Bronchial epithelial cell (primary cell): ENCODE data around the gene PLS1. TPM values are rescaled to one million over a fixed set of nuclear protein-coding genes. Genes with fewer than 3 reads are reported as not detected.
"Not testable (repeated sequence)": the region's sequence is repeated elsewhere in the genome, so short reads cannot be mapped to it uniquely, and the experiment has no call there.

Experiments
- DNase-seq: peaks from one replicate; pipeline ENCODE4 v3.0.0-alpha.2; 2010; ENCODE audit warnings: low read depth
- FAIRE-seq: peaks from 2 replicates; lab custom pipeline; 2011; peaks lifted over from hg19 to GRCh38; lab: Jason Lieb, UNC
- H3K27me3 ChIP-seq: 2 replicates; pipeline ENCODE4 v1.5.1; 2011; ENCODE audit warnings: low read length; ENCODE audit not compliant: control insufficient read depth, insufficient read depth
- H3K36me3 ChIP-seq: 2 replicates; pipeline ENCODE4 v1.5.1; 2011; ENCODE audit warnings: low read length; ENCODE audit not compliant: control insufficient read depth, insufficient read depth
- H3K4me3 ChIP-seq: 2 replicates; pipeline ENCODE4 v1.5.1; 2011; ENCODE audit warnings: mild to moderate bottlenecking, low read depth, low read length, control low read depth
- CTCF ChIP-seq: IDR thresholded peaks from 2 replicates; pipeline ENCODE4 v1.5.1; 2011; ENCODE audit warnings: mild to moderate bottlenecking, moderate library complexity, low read length, control low read depth, inconsistent platforms; ENCODE audit not compliant: insufficient read depth, severe bottlenecking
- total RNA-seq: library from RNA; depleted of rRNA; stranded (reverse); fragments of >200 nt; gene quantifications from 2 replicates; pipeline ENCODE4 v1.2.1, GENCODE V29; 2014

PLS1 gene
- total RNA-seq, 1 donor from 2014 or later = 17.1 TPM

- TF ChIP-seq CTCF = no peak
- Histone ChIP-seq H3K27me3 (no peaks in the 10 kb centered on the region), H3K4me3 (no peak overlapping the region), H3K36me3 (no peaks in the 10 kb centered on the region)
- DNase-seq (no peak), FAIRE-seq (no peak)
Observed at GRCh38 chr3:142601713-142602112, 5.5 kb downstream of the PLS1 start.

GRCh38 chr3:142602619-142603385, 6.6 kb downstream of the PLS1 start:
- FAIRE-seq (no peak), DNase-seq (no peak)
- no peak for TF ChIP-seq CTCF
- H3K27me3 ChIP-seq = no peaks in the 10 kb centered on the region
- H3K4me3 ChIP-seq = no peak overlapping the region
- H3K36me3 ChIP-seq = no peaks in the 10 kb centered on the region

GRCh38 chr3:142603386-142603705, 7.2 kb downstream of the PLS1 start:
- H3K27me3 ChIP-seq, H3K36me3 ChIP-seq, DNase-seq, H3K4me3 ChIP-seq, FAIRE-seq: not testable (repeated sequence)

GRCh38 chr3:142604940-142605339, 8.7 kb downstream of the PLS1 start:
- Histone ChIP-seq H3K27me3 (no peaks in the 10 kb centered on the region), H3K4me3 (no peak overlapping the region), H3K36me3 (no peaks in the 10 kb centered on the region)
- no peak for TF ChIP-seq CTCF
- no peak for FAIRE-seq
- no peak for DNase-seq

- TF ChIP-seq CTCF = no peak
- Histone ChIP-seq H3K4me3 (no peak overlapping the region), H3K36me3 (no peaks in the 10 kb centered on the region), H3K27me3 (no peaks in the 10 kb centered on the region)
- FAIRE-seq (no peak), DNase-seq (no peak)
Observed at GRCh38 chr3:142608631-142609030, 12.4 kb downstream of the PLS1 start.

- Histone ChIP-seq H3K36me3 (no peaks in the 10 kb centered on the region), H3K4me3 (no peak overlapping the region), H3K27me3 (no peaks in the 10 kb centered on the region)
- TF ChIP-seq CTCF = no peak
- DNase-seq (no peak), FAIRE-seq (no peak)
Observed at GRCh38 chr3:142609136-142609535, 12.9 kb downstream of the PLS1 start.
